Hepatocyte (in vitro differentiated cells): Measurements from ENCODE around the gene GARIN5B.

Source experiments
- CTCF ChIP-seq: fragments of 200-600 bp; sonication (generic); IDR thresholded peaks from 2 replicates; pipeline ENCODE4 v1.5.1; 2016; ENCODE audit warnings: antibody characterized with exemption, mild to moderate bottlenecking; ENCODE audit not compliant: poor library complexity
- EZH2 ChIP-seq: fragments of 200-600 bp; sonication (generic); IDR thresholded peaks from 2 replicates; pipeline ENCODE4 v1.6.1; 2016; ENCODE audit warnings: antibody characterized with exemption, mild to moderate bottlenecking, borderline replicate concordance
- EZH2phosphoT487 ChIP-seq: fragments of 200-600 bp; sonication (generic); IDR thresholded peaks from one replicate; pipeline ENCODE4 v1.6.1; 2018; ENCODE audit warnings: antibody characterized with exemption, mild to moderate bottlenecking, low read depth, moderate library complexity; ENCODE audit not compliant: unreplicated experiment, severe bottlenecking

DNA sequence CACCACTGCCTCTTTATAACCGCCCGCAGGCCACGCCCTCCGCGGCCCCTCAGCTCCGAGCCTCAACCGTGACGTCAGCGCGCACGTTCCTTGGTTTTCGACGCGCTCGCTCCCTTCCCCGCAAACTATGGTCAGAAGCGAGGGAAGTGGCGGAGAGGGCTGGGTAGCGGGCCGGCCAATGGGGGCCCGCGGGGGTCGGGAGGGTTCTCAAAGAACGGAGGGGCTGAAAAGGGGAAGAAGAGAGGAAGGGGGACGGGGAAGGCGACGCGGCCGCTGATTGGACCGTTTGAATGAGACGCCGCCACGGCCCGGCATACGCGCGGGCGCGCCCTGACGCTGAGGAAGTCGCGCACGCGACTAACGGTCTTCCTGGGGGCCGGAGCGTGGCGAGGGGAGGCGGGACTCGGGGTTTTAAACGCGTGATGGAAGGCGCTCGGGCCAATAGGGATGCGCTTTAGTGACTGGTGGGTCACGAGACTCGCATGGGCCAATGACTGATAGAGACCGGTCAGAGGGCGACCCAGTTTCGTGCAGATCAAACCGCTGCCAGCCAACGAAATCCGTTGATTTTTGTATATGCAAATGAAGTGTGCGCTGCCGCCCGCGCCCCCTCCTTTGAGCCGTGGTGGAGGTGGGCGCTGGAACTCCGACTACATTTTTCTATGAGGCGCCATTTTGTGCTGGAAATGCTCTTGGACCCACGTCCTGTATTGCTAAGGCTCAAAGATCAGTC is 44.9 kb upstream of the GARIN5B start:
- TF ChIP-seq CTCF (no peak), EZH2 (no peak), EZH2phosphoT487 (no peak)
